Fibroblast of mammary gland (primary cell): ENCODE data around the gene ZNF22.

ENCODE experiments used
- DNase-seq: peaks from one replicate; pipeline ENCODE4 v3.0.0-alpha.2; 2010; ENCODE audit warnings: low read depth
- H3K4me3 ChIP-seq: 2 replicates; pipeline ENCODE4 v1.5.1; 2011; ENCODE audit warnings: low read depth, mild to moderate bottlenecking, low read length, moderate library complexity; ENCODE audit not compliant: control insufficient read depth
- CTCF ChIP-seq: conservative IDR thresholded peaks from 2 replicates; pipeline ENCODE4 v1.5.1; 2011; ENCODE audit warnings: low read depth, low read length, inconsistent platforms; ENCODE audit not compliant: control insufficient read depth, insufficient read depth

Gene ZNF22

GRCh38 chr10:44974082-44974627 lies 26.6 kb upstream of the ZNF22 start:
- DNase-seq: no peak
- H3K4me3 ChIP-seq: peak overlapping the region; percentile 52
- TF ChIP-seq CTCF: no peak

GRCh38 chr10:44974628-44975430 lies 25.9 kb upstream of the ZNF22 start:
- peak overlapping the region; percentile 52 for H3K4me3 ChIP-seq
- TF ChIP-seq CTCF: peak; percentile 37
- peak; percentile 49 for DNase-seq

GRCh38 chr10:44975431-44976331 lies 25.0 kb upstream of the ZNF22 start:
- peak; percentile 54 for DNase-seq
- TF ChIP-seq CTCF: no peak
- no peak overlapping the region for H3K4me3 ChIP-seq

- H3K4me3 ChIP-seq: peak overlapping the region; percentile 4
- no peak for DNase-seq
- no peak for TF ChIP-seq CTCF
These were observed 24.1 kb upstream of the ZNF22 start for GRCh38 chr10:44976352-44977198.

GRCh38 chr10:44977287-44978212 lies 23.2 kb upstream of the ZNF22 start:
- TF ChIP-seq CTCF: no peak
- peak overlapping the region; percentile 54 for H3K4me3 ChIP-seq
- DNase-seq: no peak
